Fibroblast of mammary gland (primary cell): ENCODE data around the gene PTH.
A peak's percentile ranks its signal among the peaks of the same experiment; 100 is the strongest.

Experiments
- DNase-seq: peaks from one replicate; pipeline ENCODE4 v3.0.0-alpha.2; 2010; ENCODE audit warnings: low read depth
- H3K4me3 ChIP-seq: 2 replicates; pipeline ENCODE4 v1.5.1; 2011; ENCODE audit warnings: low read depth, mild to moderate bottlenecking, low read length, moderate library complexity; ENCODE audit not compliant: control insufficient read depth
- TF ChIP-seq, protein P1 (sequence below): conservative IDR thresholded peaks from 2 replicates; pipeline ENCODE4 v1.5.1; 2011; ENCODE audit warnings: low read depth, low read length, inconsistent platforms; ENCODE audit not compliant: control insufficient read depth, insufficient read depth

PTH gene

DNA sequence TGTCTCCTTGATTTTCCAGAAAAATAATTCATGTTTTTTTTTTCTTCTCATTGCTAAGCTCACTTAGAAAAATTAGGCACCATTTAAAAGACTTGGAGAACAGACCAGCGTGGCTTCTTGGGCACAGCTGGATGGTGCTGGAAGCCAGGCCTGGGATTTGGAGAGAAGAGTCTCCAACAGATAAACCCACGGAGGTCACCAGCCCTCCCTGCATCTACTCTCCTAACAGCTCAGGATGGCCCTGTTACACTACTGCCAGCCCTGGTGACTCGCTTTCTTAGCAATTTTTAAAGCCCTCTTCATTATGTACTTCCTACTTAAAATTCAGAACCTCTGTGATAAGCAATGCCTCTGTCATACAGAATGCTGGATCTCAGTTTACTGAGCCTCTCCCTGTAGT lies 1.7 kb downstream of the PTH start:
- H3K4me3 ChIP-seq: no peak overlapping the region
- DNase-seq: no peak
- TF ChIP-seq, protein P1, sequence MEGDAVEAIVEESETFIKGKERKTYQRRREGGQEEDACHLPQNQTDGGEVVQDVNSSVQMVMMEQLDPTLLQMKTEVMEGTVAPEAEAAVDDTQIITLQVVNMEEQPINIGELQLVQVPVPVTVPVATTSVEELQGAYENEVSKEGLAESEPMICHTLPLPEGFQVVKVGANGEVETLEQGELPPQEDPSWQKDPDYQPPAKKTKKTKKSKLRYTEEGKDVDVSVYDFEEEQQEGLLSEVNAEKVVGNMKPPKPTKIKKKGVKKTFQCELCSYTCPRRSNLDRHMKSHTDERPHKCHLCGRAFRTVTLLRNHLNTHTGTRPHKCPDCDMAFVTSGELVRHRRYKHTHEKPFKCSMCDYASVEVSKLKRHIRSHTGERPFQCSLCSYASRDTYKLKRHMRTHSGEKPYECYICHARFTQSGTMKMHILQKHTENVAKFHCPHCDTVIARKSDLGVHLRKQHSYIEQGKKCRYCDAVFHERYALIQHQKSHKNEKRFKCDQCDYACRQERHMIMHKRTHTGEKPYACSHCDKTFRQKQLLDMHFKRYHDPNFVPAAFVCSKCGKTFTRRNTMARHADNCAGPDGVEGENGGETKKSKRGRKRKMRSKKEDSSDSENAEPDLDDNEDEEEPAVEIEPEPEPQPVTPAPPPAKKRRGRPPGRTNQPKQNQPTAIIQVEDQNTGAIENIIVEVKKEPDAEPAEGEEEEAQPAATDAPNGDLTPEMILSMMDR: no peak

DNA sequence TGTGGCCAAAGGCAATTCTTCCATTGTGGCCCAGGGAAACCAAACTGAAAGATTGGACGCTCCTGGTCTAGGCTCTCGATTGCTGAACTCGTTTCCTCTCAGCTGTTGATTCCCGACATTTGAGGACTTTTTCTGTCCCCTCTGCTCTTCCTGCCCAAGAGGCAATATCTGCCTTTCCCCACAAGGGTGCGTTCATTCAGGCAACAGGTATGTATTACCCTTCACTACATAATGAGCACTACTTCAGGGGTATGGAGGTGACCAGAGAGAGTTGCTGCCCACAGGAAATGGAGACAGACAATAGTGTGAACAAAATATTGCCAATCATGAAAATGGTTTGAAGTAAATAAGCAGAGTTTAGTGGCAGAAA lies 8.2 kb downstream of the PTH start:
- H3K4me3 ChIP-seq: no peak overlapping the region
- TF ChIP-seq, protein P1: peak; percentile 29
- peak; percentile 1 for DNase-seq

DNA sequence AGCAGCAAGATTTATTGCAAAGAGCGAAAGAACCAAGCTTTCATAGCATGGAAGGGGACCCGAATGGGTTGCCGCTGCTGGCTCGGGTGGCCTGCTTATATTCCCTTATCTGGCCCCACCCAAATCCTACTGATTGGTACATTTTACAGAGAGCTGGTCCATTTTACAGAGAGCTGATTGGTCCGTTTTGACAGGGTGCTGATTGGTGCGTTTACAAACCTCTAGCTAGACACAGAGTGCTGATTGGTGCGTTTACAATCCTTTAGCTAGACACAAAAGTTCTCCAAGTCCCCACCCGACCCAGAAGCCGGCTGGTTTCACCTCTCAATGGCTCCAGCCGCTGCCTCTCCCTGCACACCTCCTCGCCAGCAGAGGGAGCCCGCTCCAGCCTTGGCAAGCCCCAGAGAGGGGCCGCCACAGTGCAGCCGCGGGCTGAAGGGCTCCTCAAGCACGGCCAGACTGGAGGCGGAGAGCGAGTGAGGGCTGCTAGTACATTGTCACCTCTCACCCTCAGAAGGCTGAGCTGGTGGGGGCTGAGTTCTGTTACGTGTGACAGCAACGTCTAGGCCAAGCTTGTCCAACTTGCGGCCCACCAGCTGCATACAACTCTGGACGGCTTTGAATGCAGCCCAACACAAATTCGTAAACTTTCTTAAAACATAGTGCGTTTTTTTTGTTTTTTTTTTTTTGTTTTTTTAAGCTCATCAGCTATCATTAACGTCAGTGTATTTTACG lies 8.7 kb downstream of the PTH start:
- peak; percentile 9 for DNase-seq
- H3K4me3 ChIP-seq: no peak overlapping the region
- TF ChIP-seq, protein P1: peak; percentile 12

DNA sequence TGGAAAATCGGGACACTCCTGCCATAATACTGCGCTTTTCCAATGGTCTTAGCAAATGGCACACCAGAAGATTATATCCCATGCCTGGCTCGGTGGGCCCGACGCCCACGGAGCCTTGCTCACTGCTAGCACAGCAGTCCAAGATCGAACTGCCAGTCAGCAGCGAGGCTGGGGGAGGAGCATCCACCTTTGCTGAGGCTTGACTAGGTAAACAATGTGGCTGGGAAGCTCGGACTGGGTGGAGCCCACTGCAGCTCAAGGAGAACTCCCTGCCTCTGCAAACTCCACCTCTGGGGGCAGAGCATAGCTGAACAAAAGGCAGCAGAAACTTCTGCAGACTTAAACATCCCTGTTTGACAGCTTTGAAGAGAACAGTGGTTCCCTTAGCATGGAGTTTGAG lies 15.6 kb downstream of the PTH start:
- H3K4me3 ChIP-seq: no peak overlapping the region
- TF ChIP-seq, protein P1: no peak

DNA sequence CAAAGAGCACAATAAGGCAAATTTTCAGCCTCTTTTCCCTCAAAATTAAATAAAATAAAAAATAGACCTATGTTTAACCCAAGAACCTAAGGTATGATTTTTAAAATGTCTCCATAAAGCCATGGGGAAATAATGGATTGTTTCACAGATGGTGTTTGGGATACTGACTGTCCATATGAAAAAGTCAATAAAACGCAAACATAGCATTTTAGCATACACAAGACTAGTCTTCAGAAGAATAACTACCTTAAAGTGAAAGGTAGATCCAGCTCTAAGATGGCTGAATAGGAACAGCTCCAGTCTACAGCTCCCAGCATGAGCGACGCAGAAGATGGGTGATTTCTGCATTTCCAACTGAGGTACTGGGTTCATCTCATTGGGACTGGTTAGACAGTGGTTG lies 16.1 kb downstream of the PTH start:
- TF ChIP-seq, protein P1: no peak
- H3K4me3 ChIP-seq: no peak overlapping the region
- no peak for DNase-seq

More for the DNA sequence above, 15.6 kb downstream of the PTH start:
- DNase-seq: no peak

DNA sequence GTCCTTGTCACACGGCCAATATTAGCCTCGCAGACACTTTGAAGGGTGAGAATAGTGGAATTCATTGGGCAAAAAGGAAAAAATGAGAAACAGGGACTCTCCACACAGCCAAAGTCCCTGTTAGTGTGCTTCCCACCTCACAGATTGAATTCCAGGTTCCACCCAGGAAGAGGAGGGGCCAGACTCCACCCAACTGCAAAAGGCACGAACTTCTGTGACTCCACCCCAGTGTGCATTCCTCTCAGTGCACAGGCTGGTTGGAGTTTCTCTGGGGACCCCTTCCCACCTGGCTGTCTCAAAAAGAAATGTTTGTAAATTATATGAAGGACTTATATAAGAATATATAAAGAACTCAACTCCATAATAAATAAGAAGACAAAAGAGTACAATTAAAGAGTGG lies 20.7 kb downstream of the PTH start:
- no peak overlapping the region for H3K4me3 ChIP-seq
- TF ChIP-seq, protein P1: no peak
- no peak for DNase-seq
